GM19463 (cell line): Measurements from ENCODE around the gene MGAT5.

ENCODE experiments used
- ATAC-seq: cut with Tn5 transposase; IDR thresholded peaks from one replicate; pipeline ENCODE4 v1.9.1; 2021; ENCODE audit warnings: mild to moderate bottlenecking, moderate library complexity; ENCODE audit not compliant: unreplicated experiment

The MGAT5 gene

DNA sequence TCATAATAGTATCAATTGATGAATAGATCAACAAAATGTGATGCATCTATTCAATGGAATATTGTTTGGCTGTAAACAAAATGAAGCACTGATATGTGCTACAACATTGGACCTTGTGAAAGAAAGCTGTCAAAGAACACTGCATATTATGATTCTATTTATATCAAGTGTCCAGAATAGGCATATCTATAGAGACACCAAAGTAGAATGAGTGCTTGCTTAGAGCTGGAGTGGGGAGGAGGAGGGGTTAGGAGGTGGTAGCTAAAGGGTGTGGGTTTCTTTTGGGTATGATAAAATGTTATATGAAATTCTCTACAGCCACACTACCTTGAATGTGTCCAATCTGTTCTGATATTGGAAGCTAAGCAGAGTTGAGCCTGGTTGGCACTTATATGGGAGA lies 23.0 kb upstream of the MGAT5 start:
- no peak for ATAC-seq

GRCh38 chr2:134231301-134231964 lies 22.4 kb upstream of the MGAT5 start:
- ATAC-seq = peak; percentile 37

GRCh38 chr2:134231965-134232340 lies 21.9 kb upstream of the MGAT5 start:
- ATAC-seq = peak; percentile 28

DNA sequence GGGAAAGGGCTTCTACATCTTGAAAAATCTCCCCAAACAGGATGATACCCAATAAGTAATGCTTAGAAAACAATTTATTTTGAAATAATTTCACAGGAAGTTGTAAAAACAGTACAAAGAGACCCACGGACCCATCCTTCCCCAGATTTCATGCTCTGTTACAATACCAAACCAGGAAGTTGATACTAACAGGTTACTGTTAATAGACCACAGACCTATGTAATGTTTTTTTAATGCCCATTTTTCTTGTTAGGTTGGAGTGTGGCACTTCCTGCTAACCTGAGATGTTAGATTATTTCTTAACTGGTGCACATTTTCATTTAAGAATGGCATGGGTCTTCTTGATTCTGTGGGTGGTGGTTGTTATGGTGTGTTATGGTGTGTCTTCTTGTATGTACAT lies 21.4 kb upstream of the MGAT5 start:
- no peak for ATAC-seq

DNA sequence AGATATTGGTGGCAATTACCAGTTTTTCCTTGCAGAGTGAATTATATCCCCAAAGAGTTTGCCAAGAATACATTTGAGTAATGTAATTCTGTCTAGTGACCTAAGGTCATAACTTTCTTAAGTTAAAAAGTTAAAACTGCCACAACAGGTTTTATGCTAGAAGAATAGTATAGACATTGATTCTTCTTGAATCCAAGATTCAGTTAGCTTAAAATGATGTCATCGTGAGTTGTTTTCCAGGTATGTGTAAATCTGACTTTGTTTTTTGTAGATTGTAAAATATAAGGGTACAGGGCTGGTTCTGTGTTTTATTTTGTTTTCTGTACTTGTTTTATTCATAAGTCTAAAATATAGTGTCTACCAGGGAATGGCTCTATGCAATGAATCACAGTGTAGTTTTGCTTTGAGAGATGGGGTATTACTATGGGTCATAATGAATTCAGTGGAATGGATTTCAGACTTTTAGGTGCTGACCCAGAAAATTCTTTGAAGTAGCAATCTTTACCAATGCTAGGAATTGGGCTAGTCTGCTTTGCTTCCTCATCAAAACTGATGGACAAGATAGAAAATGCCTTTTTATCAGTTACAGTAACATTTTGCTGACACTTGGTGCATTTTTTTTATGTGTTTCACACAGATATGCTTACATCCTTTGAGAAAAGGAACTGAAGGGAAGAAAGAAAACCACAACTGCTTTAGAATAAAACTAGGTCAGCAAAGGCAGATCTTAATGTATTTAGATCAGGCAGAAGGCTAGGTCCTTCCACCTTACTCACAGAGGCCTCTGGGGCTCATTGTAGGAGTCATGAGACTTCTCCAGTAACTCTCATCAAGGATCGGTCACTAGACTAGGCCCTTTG lies 20.8 kb upstream of the MGAT5 start:
- peak; percentile 28 for ATAC-seq

GRCh38 chr2:134233728-134234136 lies 20.1 kb upstream of the MGAT5 start:
- peak; percentile 50 for ATAC-seq

DNA sequence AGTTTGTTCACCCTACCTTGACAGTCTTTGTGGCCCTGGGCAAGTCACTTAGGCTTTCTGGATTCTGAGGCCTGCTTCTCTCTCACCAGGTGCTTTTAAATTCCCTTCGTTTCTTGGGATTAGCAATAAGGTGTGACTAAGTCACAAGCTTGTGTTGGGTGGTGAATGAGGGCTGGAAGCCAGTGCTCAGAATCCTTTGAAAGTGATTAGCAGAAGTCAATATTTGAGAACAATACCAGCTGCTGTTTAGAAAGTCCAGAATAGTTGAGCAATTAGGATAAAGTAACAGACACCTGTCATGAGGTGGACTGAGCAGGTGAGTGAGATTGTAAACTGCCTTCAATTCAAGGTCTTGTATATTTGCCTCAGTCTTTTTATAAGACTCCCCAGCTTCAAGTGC lies 19.3 kb upstream of the MGAT5 start:
- no peak for ATAC-seq

GRCh38 chr2:134235510-134236144 lies 18.2 kb upstream of the MGAT5 start:
- ATAC-seq = no peak

DNA sequence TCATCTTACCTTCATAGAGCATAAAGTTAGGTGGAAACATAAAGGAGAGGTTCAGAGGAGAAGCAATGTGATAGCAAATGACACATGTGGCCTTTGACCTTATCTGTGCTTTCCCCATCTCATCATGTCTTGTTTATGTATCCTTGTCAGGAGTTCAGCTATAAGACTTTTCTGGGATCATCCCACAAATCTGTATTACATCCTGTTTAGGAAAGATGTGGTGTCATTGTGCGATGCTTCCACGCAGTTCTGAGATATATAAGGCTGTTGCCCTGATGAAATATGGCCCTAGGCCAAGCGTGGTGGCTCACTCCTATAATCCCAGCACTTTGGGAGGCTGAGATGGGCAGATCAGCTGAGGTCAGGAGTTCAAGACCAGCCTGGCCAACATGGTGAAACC lies 15.5 kb upstream of the MGAT5 start:
- ATAC-seq = no peak

DNA sequence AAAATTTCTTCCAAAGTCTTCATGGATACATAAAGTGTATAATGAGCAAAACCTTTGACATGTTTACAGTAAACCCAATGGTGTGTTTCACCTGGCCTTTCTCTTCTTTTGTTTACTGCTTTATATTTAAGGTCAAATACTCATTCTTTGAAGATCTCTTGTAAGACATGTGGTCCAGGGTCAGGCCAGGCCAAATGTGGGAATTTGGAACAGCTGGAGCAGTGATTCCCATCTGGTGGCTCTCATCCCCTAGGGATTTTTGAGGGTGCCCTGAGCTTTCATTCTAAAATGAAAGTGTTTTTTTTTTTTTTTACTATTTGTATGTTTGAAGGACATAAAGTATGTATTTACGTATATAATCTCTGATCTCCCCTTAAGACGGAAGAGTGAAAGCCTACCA lies 13.8 kb upstream of the MGAT5 start:
- no peak for ATAC-seq

DNA sequence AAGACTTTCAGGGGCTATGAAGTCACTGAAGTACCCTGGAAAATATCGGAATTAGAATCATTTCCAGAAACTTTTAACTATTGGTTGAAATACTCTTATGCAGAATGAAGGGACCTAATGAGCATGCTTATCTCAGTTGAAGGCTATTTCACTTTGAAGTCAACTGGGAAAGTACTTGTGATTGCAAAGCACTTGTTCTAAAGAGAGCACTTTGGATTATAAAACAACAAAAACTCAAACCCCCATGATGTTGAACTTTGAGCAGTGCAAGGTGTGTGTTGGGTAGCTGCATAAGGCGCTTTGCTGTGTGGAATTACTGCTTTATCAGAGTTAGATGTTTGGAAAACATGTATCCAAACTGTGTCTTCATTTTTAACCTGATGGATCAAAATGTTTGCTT lies 12.0 kb upstream of the MGAT5 start:
- no peak for ATAC-seq

DNA sequence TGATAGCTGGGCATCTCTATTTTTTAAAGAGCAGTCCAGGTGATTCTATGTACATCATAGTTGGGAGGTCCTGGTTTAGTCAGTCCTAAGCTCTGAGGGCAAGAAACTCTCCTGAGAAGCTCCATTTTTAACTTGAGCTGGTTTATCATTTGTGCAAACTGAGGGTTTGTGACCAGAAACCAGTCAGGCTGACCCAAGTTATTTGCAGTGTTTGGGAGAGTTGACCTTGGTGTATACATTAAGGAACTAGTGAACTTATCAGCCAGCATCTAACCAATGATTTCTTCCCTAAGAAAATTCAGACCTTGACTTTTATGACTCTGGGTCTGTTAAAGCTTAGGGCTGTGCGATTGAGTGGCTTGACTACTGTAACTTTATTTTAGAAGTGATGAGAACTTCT lies 10.6 kb upstream of the MGAT5 start:
- ATAC-seq = no peak

GRCh38 chr2:134244086-134244485 lies 9.8 kb upstream of the MGAT5 start:
- no peak for ATAC-seq

GRCh38 chr2:134244587-134244986 lies 9.3 kb upstream of the MGAT5 start:
- no peak for ATAC-seq

GRCh38 chr2:134245340-134245984 lies 8.4 kb upstream of the MGAT5 start:
- ATAC-seq = no peak

DNA sequence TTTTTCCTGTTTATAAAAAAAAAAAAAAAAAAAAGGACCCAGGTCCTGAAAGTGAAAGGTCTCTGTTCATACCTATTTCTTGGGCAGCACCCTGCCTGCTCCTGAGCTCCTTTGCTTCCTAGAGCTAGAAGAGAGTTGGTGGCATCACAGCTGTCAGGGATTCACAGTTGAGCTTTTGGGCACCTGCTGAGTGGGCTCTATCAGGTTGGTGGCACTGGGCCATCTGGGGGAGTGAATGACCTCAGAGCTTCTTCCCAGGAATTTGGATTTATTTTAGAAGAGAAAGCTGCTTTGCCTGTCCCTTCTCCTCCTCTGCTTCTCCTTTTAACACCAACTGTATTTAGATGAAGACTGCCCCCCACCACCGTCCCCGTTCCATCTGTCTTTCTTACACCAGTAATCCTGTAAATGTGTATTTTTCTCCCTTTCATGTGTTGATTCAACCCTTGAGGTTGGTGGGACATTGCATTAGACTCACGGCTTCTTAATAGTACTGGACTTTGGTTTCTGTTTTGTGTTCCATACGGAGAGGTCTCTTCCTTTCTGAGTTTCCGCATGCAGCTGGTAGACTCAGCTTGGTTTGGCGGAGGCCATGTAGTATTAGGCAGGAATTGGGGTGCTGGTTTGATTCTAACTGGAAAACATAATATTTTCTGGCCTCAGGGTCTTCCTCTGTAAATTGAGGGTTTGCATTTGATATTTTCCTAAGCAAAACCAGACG lies 7.6 kb upstream of the MGAT5 start:
- no peak for ATAC-seq

DNA sequence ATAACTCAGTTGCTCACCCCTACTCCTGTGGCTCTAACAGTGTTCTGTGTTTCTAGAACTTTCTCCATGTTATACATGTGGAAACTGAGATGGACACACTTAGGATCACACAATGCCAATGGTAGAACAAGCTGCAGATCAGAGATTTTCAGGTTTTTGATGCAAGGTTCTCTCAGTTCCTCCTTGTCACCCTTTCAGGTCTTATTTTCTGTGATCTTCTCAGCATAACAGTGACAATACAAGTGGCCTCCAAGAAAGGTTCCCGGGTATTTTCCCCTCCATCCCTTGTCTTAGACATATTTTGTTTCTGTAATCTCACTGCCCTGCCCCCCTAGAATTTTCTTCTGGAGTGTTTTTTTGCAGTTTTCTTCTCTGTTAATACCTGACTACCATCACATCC lies 6.2 kb upstream of the MGAT5 start:
- ATAC-seq = peak; percentile 40

- ATAC-seq = no peak
Observed at GRCh38 chr2:134248913-134249312, 5.0 kb upstream of the MGAT5 start.

DNA sequence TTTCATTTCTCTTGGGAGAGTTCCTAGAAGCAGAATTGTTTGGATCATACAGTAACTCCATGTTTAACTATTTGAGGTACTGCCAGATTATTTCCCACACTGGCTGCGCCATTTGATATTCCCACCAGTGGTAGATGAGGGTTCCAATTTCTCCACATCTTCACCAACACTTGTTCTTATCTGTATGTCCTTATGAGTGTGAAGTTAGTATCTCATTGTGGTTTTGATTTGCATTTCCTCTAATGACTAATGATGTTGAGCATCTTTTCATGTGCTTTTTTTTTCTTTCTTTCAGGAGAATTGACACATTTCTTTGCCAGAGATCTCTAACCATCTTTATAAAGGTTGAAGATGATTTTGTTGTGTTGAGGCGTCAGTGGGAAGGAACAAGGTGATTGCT lies 4.1 kb upstream of the MGAT5 start:
- ATAC-seq = no peak

- no peak for ATAC-seq
Observed at GRCh38 chr2:134250840-134251461, 2.9 kb upstream of the MGAT5 start.
